GM18873 (cell line): ENCODE results near the gene DYSF.

Source experiments
- ATAC-seq: cut with Tn5 transposase; IDR thresholded peaks from one replicate; pipeline ENCODE4 v1.9.1; 2021; ENCODE audit warnings: mild to moderate bottlenecking, moderate library complexity, moderate number of reproducible peaks; ENCODE audit not compliant: unreplicated experiment, low FRiP score

DYSF gene

DNA sequence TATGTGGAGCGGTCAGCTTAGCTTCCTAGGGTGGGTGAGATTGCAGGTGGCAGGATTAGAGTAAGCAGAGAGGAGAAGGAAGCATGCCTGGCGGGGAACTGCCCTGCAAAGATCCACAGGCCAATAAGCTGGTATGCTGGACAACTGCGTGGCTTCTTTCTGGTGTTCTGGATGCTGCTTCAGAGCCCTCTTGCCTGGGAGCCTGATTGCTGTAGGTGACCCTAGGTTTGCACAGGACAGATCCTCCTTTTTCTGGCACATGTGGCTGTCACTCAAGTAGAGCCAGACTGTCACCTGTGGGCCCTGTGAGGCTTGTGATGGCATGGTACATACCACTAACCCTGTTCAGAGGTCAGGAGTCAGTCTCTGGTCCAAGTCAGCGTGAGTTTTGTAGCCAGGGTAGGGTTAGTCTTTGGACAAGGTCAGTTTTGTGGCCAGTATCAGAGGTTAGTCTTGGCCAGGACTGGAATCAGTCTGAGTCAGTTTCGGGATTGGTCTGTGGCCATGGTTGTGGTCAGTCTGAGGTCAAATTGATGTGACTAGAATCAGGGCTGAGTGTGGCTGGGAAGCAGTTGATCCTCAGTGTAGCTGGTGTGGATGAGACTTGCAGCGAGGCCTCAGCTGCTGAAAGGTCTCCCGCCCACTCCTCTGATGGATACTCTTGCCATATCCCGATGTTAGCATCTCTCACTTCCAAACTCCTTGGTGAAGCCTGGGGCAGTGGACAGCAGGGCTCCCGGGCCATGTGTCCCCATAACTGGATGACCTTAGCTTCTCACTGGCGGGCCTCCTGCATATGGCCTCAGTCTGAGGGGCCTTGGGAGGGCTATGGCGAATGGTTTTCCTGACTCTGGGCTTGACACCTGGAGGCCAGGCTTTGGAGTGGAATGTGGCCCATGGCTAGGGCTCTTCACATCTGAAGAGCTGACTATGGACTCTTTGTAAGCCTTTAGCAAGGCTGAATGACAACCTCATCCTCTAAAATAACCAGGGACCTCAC, 260.5 kb downstream of the DYSF start:
- ATAC-seq: no peak

DNA sequence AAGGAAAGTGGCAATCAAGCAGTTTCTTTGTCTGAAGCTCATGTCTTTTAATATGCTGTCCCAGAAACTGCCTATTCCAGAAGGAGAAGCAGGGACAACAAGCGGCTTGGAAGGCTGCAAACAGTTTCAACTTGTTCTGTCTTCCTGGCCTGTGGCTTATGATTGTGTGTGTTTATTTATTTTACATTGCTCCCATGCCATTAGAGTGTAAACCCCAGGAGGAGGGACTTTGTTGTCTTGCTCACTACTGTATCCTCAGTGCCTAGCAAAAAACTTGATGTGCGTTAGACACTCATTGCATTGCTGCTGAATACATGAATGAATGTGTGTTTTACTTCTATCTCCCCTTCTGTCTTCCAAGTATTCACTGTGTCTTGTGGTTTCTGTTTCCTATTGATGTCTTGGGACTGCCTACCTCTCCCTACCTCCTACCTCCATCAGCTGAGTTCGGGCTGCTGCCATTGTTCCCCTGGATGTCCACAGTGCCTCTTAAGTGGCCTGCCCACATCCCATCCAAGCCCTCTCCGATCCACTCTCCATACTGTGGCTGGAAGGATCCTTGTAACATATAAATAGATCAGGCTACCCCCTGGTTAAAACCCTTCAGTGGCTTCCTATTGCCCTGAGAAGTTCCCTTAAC, 261.4 kb downstream of the DYSF start:
- ATAC-seq: no peak

DNA sequence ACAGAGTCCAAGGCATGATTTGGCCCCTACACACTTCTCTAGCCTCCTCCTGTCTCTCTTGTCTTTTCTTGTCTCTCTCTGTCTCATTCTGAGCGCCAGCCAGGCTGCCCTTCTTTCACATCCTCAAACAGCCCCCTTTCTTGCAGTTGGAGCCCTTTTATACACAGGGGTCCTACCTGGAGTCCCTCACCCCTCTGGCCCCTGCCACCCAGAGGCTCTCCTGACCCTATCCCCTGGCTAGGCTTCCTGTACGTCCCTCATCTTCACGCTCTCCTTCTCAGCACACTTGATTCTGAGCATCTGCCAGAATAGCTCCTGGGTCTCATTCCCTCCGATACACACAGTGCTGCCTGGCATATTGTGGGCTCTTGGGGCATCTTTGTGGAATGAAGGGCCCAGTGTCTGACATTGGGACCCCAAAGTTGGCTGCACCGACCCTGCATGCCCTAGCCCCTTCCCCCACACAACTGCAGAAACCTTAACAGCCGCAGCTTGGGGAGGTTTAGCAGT, 261.9 kb downstream of the DYSF start:
- no peak for ATAC-seq

DNA sequence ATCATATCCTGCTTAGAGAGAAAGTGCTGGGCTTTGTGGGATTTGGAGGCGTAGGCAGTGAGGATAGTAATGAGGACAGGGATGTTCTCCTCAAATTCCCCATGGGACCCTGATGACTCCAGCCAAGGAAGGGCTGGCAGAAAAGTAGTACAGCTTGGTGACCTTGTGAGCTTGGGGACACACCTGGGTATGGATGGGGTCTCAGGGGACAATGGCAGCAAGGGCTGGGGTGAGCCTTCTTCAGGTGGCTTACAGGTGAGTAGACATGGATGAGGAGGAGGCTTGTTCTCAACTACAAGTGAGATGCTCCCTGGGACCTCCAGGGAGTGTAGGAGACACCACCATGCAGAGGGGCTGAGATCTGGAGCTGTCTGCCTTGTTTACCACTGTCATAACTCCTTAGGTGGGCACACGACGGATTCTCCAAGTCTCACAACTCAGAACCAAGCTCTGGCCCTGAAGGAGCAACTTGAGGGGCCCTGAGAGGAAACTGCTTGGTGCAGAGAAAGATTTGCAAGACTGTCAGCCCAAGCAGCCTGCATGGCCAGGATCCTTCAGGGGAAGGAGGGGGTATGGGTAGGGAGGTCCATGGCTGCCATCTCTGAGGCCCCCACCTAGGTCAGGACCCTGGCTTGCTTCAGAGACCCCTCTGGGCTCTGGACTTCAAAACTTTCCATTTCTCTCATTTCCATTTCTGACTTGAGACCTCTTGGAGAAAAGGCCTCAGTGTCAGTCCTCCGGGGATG, 262.8 kb downstream of the DYSF start:
- no peak for ATAC-seq

DNA sequence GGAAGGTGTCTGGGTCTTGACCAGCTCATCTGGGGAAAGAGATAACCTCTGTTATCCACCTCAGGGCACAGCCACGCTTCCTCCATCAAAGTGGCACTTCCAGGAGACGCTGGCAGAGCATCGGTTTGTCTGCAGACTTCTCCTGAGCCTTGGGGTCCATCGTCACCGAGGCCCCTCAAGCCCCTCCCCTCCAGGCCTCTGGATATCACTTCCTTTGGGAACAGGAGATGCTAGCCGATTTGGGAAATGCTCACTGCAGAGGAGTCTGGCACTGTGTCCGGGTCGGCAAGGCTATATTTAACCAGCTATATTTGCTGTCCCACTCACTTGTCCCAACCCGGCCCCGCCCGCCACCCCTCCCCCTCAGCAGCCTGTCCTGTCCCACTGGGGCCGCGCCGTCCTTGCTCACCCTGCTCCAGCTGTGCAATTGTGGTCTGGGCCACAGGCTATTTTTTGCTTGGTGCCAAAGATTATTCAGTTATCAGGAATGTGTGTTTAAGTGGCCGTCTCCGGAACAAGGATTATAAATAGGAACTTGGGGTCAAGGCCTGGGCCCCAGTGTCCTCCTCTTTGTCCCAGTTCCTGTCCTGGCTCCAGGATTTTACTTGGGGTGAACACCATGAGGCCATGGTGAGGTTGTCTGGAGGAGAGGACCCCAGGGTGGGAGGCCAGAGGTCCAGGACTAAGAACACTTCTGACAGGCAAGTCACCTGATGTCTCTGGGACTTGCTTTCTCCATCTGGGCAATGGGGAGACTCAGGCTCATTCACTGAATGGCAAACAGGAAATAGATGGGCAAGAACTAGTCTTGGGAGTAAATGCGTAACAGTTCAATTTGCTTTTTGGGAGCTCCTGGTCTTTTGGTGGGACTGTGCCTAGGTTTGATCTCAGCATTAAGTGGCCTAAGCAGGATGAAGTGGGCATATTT, 263.6 kb downstream of the DYSF start:
- no peak for ATAC-seq

DNA sequence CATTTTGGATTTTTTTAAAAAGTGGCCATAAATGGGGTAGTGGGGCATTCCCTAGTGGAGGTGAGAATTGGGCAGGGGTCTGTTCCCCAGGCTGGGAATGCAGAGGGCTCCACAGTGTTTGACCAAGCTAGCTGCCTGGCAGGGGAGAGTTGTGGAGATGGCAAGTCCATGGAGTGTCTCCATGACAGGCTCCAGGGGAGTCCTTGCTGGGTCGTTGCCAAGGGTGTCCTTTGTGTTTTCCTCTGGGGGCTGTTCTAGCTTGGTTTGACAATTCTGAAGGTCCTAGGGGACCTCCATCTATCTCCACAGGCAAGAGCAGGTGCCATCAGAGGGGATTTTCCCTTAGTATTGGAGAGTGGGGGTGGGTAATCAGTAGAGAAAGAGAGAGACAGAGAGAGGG, 265.3 kb downstream of the DYSF start:
- ATAC-seq: no peak

DNA sequence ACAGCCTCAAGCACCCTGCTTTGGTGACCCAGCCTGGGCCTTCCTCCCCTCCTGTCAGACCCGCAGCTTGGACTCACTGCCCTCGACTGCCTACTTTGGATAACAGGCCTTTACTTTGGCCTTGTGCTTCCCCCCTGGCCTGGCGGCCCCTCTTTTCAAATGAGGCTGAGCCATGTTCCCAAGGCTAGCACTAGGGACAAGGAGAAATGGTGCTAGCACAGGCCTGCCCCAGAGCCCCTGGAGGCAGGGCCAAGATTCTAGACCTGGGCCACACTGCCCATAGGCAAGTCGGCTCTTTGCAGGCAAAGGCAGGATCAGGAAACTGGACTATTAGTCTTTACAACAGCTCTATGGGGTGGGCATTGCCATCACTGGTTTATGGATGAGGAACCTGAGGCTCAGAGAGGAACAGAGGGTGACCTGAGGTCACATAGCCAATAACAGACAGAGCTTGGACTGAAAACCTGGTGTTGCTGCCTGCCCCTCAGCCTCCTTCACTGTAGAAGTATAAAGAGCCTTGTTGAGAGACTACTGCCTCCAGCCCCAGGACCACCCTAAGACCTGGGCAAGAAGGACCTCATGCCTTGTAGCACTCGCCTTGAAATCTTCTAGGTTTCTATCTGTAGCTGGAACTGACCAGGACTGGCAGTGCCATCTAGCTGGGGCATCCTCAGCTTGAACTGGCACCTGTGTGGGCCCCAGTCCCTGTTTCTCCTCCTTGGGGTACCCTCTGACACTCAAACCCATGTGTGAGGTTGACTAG, 266.3 kb downstream of the DYSF start:
- ATAC-seq: no peak

DNA sequence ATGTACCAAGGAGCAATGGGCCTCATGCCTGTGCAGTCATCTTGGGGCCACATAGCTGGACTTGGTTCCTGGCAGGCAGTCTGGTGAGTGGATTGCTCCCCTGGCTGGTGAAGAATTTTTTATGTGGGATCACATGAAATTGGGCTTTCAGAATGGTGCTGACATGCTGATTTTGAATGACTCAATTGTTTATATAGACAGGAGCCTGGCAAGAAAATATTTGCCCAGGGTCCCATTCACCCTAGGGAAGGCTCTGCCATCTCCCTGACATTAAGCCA, 266.9 kb downstream of the DYSF start:
- ATAC-seq: no peak

DNA sequence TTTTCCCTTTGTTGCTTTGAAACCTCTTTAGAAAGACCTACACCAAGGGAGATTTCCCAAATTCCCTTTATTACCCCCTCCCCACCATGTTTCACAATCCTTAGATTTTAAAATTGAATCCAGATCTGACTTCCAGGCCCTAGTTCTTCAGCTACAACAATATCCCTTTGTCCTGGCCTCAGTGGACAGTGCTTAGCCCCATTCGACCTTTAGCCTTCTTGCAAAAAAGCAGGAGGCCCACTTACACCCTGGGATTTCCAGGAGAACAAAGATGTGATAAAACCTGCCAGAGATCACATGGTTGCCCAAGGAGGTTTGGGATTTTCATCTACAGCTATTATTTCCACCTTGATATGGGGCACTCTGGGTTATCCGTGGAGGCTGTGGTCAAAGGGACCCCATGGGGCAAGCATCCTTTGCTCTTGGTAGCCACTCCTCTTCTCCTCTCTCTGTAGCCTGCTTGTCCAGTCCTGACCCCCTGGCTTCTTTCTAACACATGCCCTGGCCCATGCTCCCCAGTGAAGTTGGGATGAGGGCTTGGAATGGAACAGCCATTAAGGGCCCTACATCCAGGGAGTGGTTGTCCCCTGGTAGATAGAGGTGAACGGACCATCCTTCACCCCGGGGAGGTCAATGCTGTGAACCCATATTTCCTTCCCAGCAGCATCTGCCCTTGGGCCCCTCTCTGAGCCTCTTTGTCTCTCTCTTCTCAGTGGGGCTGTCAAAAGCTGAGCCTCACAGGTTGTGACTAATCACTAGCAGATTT, 267.4 kb downstream of the DYSF start:
- no peak for ATAC-seq

DNA sequence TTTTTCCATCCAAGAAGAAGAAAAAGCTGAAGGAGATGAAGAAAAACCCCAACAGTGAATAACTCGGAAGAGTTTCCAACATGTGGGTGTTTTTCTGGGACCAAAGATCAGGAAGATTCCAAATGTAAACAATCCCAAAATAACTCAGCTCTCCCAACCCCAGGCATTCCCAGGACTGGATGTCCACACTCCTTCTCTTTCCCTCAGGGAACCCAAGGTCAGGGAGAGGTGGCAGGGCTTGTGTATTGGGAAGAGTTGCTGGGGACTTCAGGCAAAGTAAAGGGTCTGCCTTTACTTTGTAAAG, 268.0 kb downstream of the DYSF start:
- ATAC-seq: no peak

DNA sequence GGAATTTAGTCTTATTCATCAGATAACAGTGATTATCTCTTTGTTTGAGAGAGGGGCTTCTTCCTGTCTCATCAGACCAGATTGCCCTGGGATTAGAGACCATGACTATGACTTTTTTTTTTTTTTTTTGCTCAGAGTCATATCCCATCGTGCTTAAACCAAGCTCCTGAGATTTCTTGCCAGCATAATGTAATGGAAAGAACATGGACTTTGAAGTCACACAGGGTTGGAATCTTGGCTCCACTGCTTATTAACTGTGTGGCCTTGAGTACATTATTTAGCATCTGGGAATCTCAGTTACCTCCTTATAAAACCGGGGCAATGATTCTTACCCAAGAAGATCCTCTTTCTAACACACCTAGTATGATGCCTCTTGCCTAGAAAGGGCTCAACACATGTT, 268.3 kb downstream of the DYSF start:
- no peak for ATAC-seq

DNA sequence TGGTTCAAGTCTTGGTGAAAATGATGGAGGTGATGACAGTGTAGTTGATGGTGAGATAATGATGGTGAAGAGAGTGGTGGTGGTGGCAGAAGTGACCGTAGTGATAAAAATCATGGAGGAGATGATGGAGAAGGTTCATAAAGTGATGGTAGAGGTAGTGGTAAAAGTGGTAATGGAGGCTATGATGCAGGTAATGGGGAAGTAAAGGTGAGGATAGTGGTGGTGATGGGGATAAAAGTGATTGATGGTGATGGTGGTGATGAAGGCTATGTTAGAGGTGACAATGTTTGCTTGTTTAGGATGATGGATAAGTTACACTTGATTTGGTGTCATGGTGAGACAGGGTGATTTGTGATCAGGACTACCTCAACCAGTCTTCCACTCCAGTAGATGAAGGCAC, 268.9 kb downstream of the DYSF start:
- ATAC-seq: no peak

DNA sequence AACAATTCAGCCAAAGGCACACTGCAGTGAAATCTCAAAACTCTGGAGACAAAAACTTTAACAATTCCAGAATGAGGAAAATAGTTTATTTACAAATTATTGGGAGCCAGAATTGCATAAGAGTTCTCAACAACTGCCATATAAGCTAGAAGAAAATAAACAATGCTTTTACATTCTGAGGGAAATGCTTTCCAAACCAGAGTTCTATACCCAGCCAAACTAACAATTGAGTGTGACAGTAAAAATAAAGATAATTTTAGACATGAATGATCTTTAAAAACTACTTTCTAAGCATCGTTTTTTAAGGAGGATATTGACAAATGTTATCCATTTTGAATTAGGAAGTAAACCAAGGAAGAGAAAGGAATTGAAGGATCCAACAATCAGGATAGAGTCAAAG, 271.4 kb downstream of the DYSF start:
- ATAC-seq: no peak

DNA sequence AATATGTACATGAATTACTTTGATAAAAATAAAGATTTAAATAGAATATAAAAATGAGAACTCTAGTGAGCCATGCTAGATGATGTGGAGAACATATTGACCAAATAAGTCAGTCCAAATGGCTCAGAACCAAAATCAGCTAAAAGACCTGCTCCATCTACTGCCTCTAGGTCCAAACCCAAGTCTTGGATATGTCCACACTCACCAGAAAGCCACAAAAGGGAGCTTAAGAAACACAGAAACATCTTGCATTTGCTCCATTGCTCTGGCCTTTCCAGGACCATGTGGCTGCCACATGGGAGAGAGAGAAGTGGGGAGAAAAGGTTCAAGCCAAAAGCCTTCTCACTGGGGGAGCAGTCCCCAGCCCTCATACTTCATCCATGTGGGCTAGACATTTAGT, 272.5 kb downstream of the DYSF start:
- ATAC-seq: no peak

DNA sequence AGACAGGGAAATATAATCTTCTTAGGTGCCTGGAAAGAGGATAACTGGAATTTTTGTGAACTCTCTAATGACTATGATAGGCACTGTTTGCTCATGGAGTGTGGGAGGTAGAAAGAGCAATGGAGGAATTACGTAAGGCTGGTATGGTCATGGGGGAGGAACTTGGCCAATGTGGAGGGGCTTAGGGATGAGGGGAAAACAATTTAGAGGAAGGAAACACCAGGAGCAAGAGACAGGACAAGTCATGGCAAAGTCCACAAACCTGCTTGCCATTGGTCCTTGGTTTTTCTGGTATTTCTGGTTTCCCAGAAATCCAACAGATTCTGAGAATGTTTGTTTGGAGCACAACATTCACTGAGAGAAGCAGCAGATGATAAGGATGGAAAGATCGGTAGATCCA, 274.2 kb downstream of the DYSF start:
- no peak for ATAC-seq

DNA sequence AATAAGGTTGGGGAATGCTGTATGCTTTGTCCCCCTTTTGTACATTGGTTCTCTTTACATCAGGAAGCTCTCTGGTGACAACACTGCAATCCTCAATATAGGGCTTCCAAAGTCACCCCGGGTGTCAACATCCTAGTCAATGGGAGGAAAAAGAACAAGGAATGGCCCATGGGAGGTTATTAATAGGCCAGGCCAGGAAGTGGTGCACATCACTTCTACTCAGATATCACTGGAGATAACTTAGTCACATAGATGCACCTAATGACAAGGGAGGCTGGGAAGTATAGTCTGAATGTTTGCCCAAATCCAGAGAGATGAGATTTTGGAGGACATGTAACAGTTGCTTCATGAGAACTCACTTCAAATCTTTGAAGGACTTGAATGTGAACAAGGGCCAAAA, 274.7 kb downstream of the DYSF start:
- ATAC-seq: no peak

DNA sequence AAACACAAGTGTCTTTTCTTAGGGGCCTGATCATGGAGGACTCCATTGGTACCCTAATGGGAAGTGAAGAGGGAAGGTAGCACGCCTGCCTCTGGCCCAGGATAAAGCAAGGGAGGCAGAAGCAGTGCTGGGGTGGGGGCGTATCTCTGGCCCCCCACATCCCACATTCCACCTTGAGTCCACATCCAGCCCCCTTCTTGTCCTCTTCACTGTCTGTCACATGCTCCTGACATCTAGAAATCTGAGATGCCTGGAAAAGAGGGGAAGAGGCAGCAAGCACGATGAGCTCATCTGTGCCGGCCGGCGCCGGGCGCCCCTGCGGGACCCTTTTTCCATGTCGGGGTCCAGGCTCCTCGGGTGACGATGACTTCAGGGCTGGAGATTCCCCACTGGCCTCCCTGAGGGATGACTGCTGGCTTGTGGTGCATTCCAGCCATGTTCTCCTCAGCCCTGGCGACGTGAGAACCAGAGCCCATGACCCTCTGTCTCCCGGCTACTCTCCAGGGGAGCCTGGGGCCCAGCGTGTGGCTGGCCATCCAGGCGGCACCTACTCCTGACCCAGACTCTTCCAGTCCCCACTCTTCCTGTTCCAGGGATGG, 277.5 kb downstream of the DYSF start:
- ATAC-seq: no peak

DNA sequence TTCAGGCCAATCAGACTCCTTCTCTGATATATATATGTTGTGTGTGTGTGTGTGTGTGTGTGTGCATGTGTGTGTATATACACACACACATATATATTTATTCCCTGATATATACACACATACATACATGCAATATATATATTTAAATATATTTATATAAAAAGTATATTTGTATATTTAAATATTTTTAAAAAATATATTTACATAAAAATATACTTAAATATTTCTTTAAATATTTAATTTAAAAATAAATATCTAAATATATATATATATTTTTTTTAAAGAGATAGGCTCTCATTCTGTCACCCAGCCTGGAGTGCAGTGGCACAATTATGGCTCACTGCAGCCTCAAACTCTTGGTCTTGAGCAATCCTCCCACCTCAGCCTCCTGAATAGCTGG, 281.3 kb downstream of the DYSF start:
- ATAC-seq: no peak

DNA sequence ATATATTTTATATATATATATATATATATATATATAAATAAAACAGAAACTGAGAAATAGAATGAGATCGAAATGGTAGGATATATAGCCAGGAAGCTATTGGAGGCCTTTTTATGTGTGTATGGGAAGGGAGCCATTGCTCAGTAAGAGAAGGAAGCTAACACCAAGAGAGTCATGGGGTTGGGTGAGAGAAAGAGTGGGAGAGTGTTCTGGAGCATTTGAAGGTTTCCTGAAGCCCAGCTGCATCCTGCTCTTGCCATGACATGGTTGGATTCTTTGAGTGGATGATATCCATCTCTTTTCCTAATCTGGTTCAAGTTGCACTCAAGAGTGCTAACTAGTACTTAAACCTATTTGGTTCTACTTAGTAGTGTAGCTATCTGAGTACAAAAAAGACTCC, 282.3 kb downstream of the DYSF start:
- ATAC-seq: no peak
